A549 treated with AZD9567 at 1 μM for 4 hours (cell line): ENCODE data around the gene RABL3. TPM values are rescaled to one million over a fixed set of nuclear protein-coding genes. Genes with fewer than 3 reads are reported as not detected.

Experiments
- total RNA-seq: library from RNA; stranded (reverse); fragments of 200-300 nt; extraction: Qiagen RNA extraction; gene quantifications from 5 replicates; pipeline ENCODE4 v1.2.3, GENCODE V29; 2022; ENCODE audit not compliant: insufficient read depth

The RABL3 gene, protein sequence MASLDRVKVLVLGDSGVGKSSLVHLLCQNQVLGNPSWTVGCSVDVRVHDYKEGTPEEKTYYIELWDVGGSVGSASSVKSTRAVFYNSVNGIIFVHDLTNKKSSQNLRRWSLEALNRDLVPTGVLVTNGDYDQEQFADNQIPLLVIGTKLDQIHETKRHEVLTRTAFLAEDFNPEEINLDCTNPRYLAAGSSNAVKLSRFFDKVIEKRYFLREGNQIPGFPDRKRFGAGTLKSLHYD
- total RNA-seq = 12.8 to 18.5 TPM (median 15.0 TPM) in 5 replicates

DNA sequence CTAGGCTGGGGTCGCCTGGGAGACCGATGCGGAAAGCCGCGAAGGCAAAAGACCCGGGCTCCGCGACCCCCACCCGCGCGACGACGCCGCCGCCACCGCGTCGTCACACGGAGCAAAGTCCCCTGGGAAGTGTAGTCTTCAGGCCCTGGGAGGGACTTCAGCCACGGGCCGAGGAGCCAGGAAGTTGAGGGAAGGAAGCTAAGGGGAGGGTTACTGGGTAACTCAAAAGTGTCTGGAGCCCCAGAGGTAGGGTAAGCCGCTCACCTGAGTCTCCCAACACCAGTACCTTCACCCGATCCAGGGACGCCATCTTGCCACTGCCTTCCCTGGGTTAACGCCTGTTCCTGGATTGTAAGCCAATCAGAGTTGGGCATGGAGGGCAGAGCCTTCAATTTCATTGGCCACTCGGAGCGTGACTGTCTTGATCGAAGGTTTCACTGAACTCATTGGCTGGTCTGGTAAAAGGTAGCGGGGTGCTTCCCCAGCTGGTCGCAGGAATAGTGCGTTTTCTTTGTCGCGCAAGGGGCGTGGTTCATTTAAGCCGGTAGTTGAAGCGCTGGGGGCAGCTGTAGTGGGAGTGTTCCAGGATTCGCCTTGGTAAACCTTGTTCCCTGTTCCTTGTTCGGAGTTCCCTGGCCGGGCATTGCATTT, at the start of gene RABL3, which contains the start of gene GTF2E1:
Gene RABL3, minus strand, starts transcription at position 319 of the 651 bp plus-strand sequence. Its CDS starts 9 bp downstream, at position 310.
Gene GTF2E1, plus strand, starts transcription at position 547 of the 651 bp plus-strand sequence. CDS start 7,809 bp downstream, outside the sequence.

GRCh38 chr3:120682095-120682681, 60.1 kb downstream of the RABL3 start, which contains the start of gene HGD:
TSS of gene HGD (minus strand) at chr3:120682239. CDS start at chr3:120682111, 128 bp downstream.

Other genes with a start within 250 kb of the RABL3 start
- gene NDUFB4, start 146.2 kb downstream of the RABL3 start, total RNA-seq = 211 to 217 TPM (median 214 TPM) in 5 replicates
- 15.6 to 35.2 TPM (median 20.5 TPM) in 5 replicates for gene HGD, start 60.3 kb downstream of the RABL3 start, total RNA-seq
- 11.5 to 37.6 TPM (median 13.5 TPM) in 5 replicates for gene GTF2E1, start 228 bp upstream of the RABL3 start, total RNA-seq
- not detected in 5 replicates for gene STXBP5L, start 165.7 kb upstream of the RABL3 start, total RNA-seq